ENCODE measurements around the gene FARS2. TPM values are rescaled to one million over a fixed set of nuclear protein-coding genes. Genes with fewer than 3 reads are reported as not detected.

FARS2 gene
- total RNA-seq, 1 donor from 2014 or later, result 19.9 TPM

DNA sequence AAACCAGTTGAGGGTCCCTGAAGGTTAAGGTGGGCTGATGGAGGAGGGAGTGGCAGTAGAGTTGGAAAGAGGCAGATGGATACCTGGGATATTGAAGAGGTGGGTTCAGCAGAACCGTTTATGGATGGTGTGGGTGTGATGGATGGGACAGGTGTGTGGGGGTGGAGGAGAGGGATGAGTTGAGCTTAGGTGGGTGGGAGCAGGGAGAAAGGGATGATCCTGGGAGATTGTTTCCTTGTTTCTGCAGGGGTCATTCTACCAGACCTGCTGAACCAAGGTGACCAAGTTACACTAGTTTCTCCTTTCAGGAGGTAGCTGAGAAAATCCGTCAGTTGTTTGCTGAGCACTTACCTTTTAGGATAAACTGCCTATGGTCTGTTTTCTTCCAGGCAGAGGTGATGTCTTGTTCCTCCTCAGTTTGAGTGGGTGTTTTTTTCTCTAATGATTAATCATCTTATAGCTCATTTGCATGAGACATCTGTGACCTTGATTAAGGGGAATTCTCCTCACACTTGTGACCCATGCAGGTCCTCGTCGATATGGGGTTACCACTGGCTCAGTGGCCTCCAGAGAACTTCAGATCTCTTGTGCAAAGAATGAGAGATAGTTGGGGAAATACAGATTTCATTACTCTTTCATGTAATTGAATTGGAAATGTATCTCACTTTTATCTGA lies 53.0 kb downstream of the FARS2 start:
- H3K4me1 Mint-ChIP-seq, result peaks cover 15% of the 10 kb centered on the region

GRCh38 chr6:5315881-5316280 lies 54.6 kb downstream of the FARS2 start:
- Mint-ChIP-seq H3K4me3 (no peak overlapping the region), H3K4me1 (peaks cover 12% of the 10 kb centered on the region), H3K27ac (no peak overlapping the region), H3K27me3 (ENCODE audit: low read depth) (no peaks in the 10 kb centered on the region), H3K9me3 (no peaks in the 10 kb centered on the region), H3K36me3 (no peaks in the 10 kb centered on the region)
- DNase-seq (ENCODE audit: low spot score in 2 of 2, unreplicated experiment in 2 of 2), result no peak
- no peak for TF ChIP-seq CTCF (IDR thresholded peaks at IDR 0.05; ENCODE audit: unreplicated experiment)

More for the DNA sequence above, 53.0 kb downstream of the FARS2 start:
- Mint-ChIP-seq H3K27ac (no peak overlapping the region), H3K27me3 (ENCODE audit: low read depth) (no peaks in the 10 kb centered on the region), H3K36me3 (no peaks in the 10 kb centered on the region), H3K9me3 (no peaks in the 10 kb centered on the region), H3K4me3 (no peak overlapping the region)
- TF ChIP-seq CTCF (IDR thresholded peaks at IDR 0.05; ENCODE audit: unreplicated experiment), result no peak
- DNase-seq (ENCODE audit: low spot score in 2 of 2, unreplicated experiment in 2 of 2), result no peak

GRCh38 chr6:5316951-5317350 lies 55.6 kb downstream of the FARS2 start:
- no peaks in the 10 kb centered on the region for H3K36me3 Mint-ChIP-seq

DNA sequence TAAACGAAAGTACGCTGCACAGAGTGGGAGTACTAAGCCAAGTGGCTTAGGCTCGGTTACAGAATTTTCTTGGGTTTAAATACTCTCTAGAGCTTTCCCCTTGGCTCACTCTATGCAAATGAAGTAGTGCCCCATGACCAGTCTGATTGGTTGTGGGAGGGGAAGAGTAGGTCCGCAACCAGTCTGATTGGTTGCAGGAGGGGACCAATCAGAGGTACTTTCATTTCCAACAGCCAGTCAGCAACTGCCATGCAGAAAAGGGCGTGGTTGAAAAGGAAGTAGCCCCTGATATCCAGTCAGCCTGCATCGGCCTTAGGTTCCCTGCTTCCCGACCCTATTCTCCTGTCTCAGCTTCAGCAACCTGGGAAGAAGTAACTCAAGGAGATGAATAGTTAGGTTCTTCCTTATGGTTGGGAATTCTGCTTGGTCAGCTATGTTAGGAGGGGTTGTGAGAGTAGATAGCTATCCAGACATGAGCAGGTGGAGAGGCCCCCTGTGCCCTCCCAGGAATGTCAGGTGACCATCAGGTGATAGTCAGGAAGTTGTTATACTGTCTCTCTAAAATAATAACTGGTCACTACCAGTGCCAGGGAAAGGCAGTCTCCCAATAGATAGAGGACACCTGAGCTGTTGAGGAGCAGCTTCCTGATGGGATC lies 57.4 kb downstream of the FARS2 start:
- DNase-seq (ENCODE audit: low spot score in 2 of 2, unreplicated experiment in 2 of 2), result no peak
- H3K27ac Mint-ChIP-seq, result no peak overlapping the region
- no peak overlapping the region for H3K4me3 Mint-ChIP-seq
- no peak for TF ChIP-seq CTCF (IDR thresholded peaks at IDR 0.05; ENCODE audit: unreplicated experiment)
- H3K9me3 Mint-ChIP-seq, result peaks cover 13% of the 10 kb centered on the region
- peaks cover 8% of the 10 kb centered on the region for H3K36me3 Mint-ChIP-seq
- peaks cover 12% of the 10 kb centered on the region for H3K4me1 Mint-ChIP-seq
- no peaks in the 10 kb centered on the region for H3K27me3 Mint-ChIP-seq (ENCODE audit: low read depth)

More at GRCh38 chr6:5316951-5317350, 55.6 kb downstream of the FARS2 start:
- Mint-ChIP-seq H3K27ac (peak overlapping the region; percentile 27), H3K4me3 (no peak overlapping the region), H3K4me1 (peaks cover 12% of the 10 kb centered on the region), H3K9me3 (no peaks in the 10 kb centered on the region), H3K27me3 (ENCODE audit: low read depth) (no peaks in the 10 kb centered on the region)
- TF ChIP-seq CTCF (IDR thresholded peaks at IDR 0.05; ENCODE audit: unreplicated experiment), result no peak
- no peak for DNase-seq (ENCODE audit: low spot score in 2 of 2, unreplicated experiment in 2 of 2)

DNA sequence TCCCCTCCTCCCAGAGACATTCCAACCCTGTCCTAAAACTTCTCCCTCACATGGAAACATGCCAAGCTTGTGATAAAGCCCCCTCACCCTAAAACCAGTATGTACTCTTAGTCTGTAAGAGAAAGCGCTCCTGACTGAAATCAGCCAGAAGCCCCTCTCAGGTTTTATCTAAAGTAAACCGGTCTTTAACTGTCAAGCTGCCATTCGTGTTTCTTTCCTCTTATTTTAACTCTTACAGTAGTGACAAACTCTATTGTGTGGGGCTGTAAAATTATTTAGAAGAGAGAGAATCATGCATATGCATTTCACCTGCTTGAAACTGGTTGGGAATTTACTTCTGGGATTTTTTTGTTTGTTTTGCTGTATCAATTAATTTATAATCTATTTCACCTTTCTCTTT lies 62.7 kb downstream of the FARS2 start:
- Mint-ChIP-seq H3K27ac (no peak overlapping the region), H3K36me3 (peaks cover 28% of the 10 kb centered on the region), H3K27me3 (ENCODE audit: low read depth) (no peaks in the 10 kb centered on the region), H3K9me3 (peaks cover 30% of the 10 kb centered on the region), H3K4me3 (no peak overlapping the region), H3K4me1 (peaks cover 4% of the 10 kb centered on the region)
- no peak for TF ChIP-seq CTCF (IDR thresholded peaks at IDR 0.05; ENCODE audit: unreplicated experiment)
- DNase-seq (ENCODE audit: low spot score in 2 of 2, unreplicated experiment in 2 of 2), result no peak

Data from mesothelial cell of epicardium (in vitro differentiated cells).